ENCODE measurements around the gene MTHFD1L.

DNA sequence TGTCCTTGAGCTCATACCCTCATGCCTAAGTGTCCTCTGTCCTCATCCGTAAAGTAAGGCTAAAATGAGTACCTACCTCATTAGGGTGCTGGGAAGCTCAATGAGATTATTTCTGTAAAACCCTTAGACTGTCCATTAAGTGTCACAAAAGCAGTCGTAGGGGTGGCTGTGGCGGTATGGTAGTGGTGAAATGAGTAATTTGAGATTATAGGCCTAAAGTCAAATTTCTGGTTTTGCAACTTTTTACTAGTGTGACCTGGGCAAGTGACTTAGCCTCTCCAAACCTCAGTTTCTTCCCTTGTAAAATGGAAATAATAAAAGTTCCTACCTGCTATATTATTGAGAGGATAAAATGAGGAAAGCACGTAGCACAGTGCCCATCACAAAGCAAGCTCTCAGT, 226.1 kb downstream of the MTHFD1L start:
- no peak for TF ChIP-seq EZH2 (IDR thresholded peaks at IDR 0.05; ENCODE audit: borderline replicate concordance, low read depth, low read length, severe bottlenecking)
- TF ChIP-seq MAX (IDR thresholded peaks at IDR 0.05; ENCODE audit: insufficient read depth, insufficient read length) = no peak
- TF ChIP-seq, protein P1, sequence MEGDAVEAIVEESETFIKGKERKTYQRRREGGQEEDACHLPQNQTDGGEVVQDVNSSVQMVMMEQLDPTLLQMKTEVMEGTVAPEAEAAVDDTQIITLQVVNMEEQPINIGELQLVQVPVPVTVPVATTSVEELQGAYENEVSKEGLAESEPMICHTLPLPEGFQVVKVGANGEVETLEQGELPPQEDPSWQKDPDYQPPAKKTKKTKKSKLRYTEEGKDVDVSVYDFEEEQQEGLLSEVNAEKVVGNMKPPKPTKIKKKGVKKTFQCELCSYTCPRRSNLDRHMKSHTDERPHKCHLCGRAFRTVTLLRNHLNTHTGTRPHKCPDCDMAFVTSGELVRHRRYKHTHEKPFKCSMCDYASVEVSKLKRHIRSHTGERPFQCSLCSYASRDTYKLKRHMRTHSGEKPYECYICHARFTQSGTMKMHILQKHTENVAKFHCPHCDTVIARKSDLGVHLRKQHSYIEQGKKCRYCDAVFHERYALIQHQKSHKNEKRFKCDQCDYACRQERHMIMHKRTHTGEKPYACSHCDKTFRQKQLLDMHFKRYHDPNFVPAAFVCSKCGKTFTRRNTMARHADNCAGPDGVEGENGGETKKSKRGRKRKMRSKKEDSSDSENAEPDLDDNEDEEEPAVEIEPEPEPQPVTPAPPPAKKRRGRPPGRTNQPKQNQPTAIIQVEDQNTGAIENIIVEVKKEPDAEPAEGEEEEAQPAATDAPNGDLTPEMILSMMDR (IDR thresholded peaks at IDR 0.05; ENCODE audit: extremely low read depth in 1 of 2, insufficient read depth in 1 of 2, low read depth in 1 of 2, low read length in 2 of 2) = no peak
- TF ChIP-seq POLR2A (IDR thresholded peaks at IDR 0.05; ENCODE audit: low read depth, low read length) = no peak
- no peak for TF ChIP-seq POLR2AphosphoS5 (IDR thresholded peaks at IDR 0.05; ENCODE audit: insufficient read depth, low read depth, low read length)
- no peak for TF ChIP-seq JUN (IDR thresholded peaks at IDR 0.05; ENCODE audit: borderline replicate concordance, insufficient read depth, insufficient read length, low read depth)
- no peak for TF ChIP-seq FOS (IDR thresholded peaks at IDR 0.05; ENCODE audit: borderline replicate concordance, insufficient read depth, low read length)
- TF ChIP-seq MYC (IDR thresholded peaks at IDR 0.05; ENCODE audit: low read depth, low read length) = no peak
- no peak for TF ChIP-seq GATA2 (IDR thresholded peaks at IDR 0.05; ENCODE audit: insufficient read depth, insufficient read length, low read depth, low read length)
